Measurements from ENCODE around the gene C1orf87.
A peak's percentile ranks its signal among the peaks of the same experiment; 100 is the strongest.

The C1orf87 gene

DNA sequence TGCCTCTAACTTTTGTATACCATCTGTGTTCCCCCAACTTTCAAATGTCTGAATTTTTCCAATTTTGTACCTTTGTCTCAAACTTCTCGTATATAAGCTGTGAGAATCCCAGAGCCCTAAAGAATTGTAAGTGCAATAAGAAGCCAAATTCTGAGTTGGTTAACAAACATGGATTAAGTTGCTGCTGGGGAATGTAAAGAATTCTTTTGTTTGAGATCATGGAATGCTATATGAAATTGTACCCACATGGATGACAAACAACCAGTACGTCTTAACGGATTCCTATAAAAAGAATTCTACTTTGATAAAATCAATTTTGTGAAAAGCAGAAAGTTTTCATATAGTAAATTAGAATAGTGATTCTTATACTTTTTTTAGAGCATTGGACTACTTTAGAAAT is 74.6 kb downstream of the C1orf87 start:
- no peak for TF ChIP-seq ZNF8 (CRISPR knock-in tag; IDR thresholded peaks at IDR 0.05)
- peak; percentile 23; the same call in 1 of the 2 replicates for TF ChIP-seq ISL1 (CRISPR knock-in tag; IDR thresholded peaks at IDR 0.05)
- no peak for TF ChIP-seq RARB (CRISPR knock-in tag; IDR thresholded peaks at IDR 0.05)
- peak; percentile 64; the same call in 2 of the 3 replicates for ATAC-seq

GRCh38 chr1:59997479-59998115 is 76.0 kb downstream of the C1orf87 start:
- ATAC-seq: no peak
- TF ChIP-seq TSHZ2 (CRISPR knock-in tag; IDR thresholded peaks at IDR 0.05) (no peak), ZFP3 (CRISPR knock-in tag; IDR thresholded peaks at IDR 0.05) (no peak), CSDC2 (CRISPR knock-in tag; IDR thresholded peaks at IDR 0.05) (no peak), TCF4 (CRISPR knock-in tag; IDR thresholded peaks at IDR 0.05; ENCODE audit: borderline replicate concordance) (no peak), POU6F1 (CRISPR knock-in tag; IDR thresholded peaks at IDR 0.05; ENCODE audit: borderline replicate concordance, low read depth) (no peak), CREB5 (CRISPR knock-in tag; IDR thresholded peaks at IDR 0.05; ENCODE audit: low read depth) (no peak), PPARA (CRISPR knock-in tag; IDR thresholded peaks at IDR 0.05; ENCODE audit: borderline replicate concordance) (no peak), ESRRG (CRISPR knock-in tag; IDR thresholded peaks at IDR 0.05) (no peak), ARNTL (CRISPR knock-in tag; IDR thresholded peaks at IDR 0.05; ENCODE audit: borderline replicate concordance, low read depth) (no peak), OSR1 (CRISPR knock-in tag; IDR thresholded peaks at IDR 0.05) (no peak), ZFP30 (CRISPR knock-in tag; IDR thresholded peaks at IDR 0.05) (no peak), PATZ1 (CRISPR knock-in tag; IDR thresholded peaks at IDR 0.05; ENCODE audit: borderline replicate concordance) (no peak), TOX (CRISPR knock-in tag; IDR thresholded peaks at IDR 0.05; ENCODE audit: borderline replicate concordance) (no peak), ZC3H10 (CRISPR knock-in tag; IDR thresholded peaks at IDR 0.05) (no peak), ZNF70 (CRISPR knock-in tag; IDR thresholded peaks at IDR 0.05) (no peak)
- TF ChIP-seq, protein P1, sequence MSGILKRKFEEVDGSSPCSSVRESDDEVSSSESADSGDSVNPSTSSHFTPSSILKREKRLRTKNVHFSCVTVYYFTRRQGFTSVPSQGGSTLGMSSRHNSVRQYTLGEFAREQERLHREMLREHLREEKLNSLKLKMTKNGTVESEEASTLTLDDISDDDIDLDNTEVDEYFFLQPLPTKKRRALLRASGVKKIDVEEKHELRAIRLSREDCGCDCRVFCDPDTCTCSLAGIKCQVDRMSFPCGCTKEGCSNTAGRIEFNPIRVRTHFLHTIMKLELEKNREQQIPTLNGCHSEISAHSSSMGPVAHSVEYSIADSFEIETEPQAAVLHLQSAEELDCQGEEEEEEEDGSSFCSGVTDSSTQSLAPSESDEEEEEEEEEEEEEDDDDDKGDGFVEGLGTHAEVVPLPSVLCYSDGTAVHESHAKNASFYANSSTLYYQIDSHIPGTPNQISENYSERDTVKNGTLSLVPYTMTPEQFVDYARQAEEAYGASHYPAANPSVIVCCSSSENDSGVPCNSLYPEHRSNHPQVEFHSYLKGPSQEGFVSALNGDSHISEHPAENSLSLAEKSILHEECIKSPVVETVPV (CRISPR knock-in tag; IDR thresholded peaks at IDR 0.05): no peak

- peak; percentile 57 for ATAC-seq
- TF ChIP-seq ZFP3 (CRISPR knock-in tag; IDR thresholded peaks at IDR 0.05) (no peak), ZC3H10 (CRISPR knock-in tag; IDR thresholded peaks at IDR 0.05) (no peak), CSDC2 (CRISPR knock-in tag; IDR thresholded peaks at IDR 0.05) (0 out of 2 replicates have a peak, but pooled peaks have one; percentile 56), ISL1 (CRISPR knock-in tag; IDR thresholded peaks at IDR 0.05) (peak; percentile 94), GLIS3 (CRISPR knock-in tag; IDR thresholded peaks at IDR 0.05) (0 out of 2 replicates have a peak, but pooled peaks have one; percentile 30), PPARA (CRISPR knock-in tag; IDR thresholded peaks at IDR 0.05; ENCODE audit: borderline replicate concordance) (no peak), ZNF70 (CRISPR knock-in tag; IDR thresholded peaks at IDR 0.05) (no peak), ZFP30 (CRISPR knock-in tag; IDR thresholded peaks at IDR 0.05) (no peak), ZNF565 (CRISPR knock-in tag; conservative IDR thresholded peaks at IDR 0.05; ENCODE audit: low read depth) (no peak), CREB5 (CRISPR knock-in tag; IDR thresholded peaks at IDR 0.05; ENCODE audit: low read depth) (peak; percentile 90), ESRRG (CRISPR knock-in tag; IDR thresholded peaks at IDR 0.05) (no peak), TOX (CRISPR knock-in tag; IDR thresholded peaks at IDR 0.05; ENCODE audit: borderline replicate concordance) (no peak), TSHZ2 (CRISPR knock-in tag; IDR thresholded peaks at IDR 0.05) (no peak), SNAI2 (CRISPR knock-in tag; IDR thresholded peaks at IDR 0.05) (no peak)
Measured at GRCh38 chr1:59994302-59995198, 79.0 kb downstream of the C1orf87 start.

Data from SK-N-SH treated with all-trans-retinoic acid at 6 μM for 48 hours (cell line).